Measurements from ENCODE around the gene HEY2.
"Not testable (repeated sequence)": the region's sequence is repeated elsewhere in the genome, so short reads cannot be mapped to it uniquely, and the experiment has no call there.

GRCh38 chr6:125804866-125805425 lies 55.5 kb downstream of the HEY2 start:
- TF ChIP-seq POLR2AphosphoS5, POLR2A (IDR thresholded peaks at IDR 0.05; ENCODE audit: low read depth, low read length): not testable (repeated sequence)
